SU-DHL-6 (cell line): ENCODE measurements around the gene ZMIZ1.

ENCODE experiments used
- H2AFZ ChIP-seq: fragments of 200-600 bp; sonication (generic); 2 replicates; pipeline ENCODE4 v1.6.1; 2014; ENCODE audit warnings: low read depth, mild to moderate bottlenecking, moderate library complexity, mixed read lengths, antibody characterized with exemption, low read length; ENCODE audit not compliant: severe bottlenecking
- H3F3A ChIP-seq: fragments of 200-600 bp; shearing (Covaris generic); 2 replicates; pipeline ENCODE4 v1.6.0; 2016; ENCODE audit warnings: antibody characterized with exemption, mild to moderate bottlenecking; ENCODE audit not compliant: insufficient read depth
- H3K27ac ChIP-seq: fragments of 200-600 bp; sonication (generic); 2 replicates; pipeline ENCODE4 v1.5.1; 2016; ENCODE audit warnings: low read depth, mild to moderate bottlenecking, low read length, moderate library complexity, mixed read lengths
- H3K27me3 ChIP-seq: fragments of 200-600 bp; sonication (generic), shearing (Covaris generic); 2 replicates; pipeline ENCODE4 v1.6.0; 2014; ENCODE audit warnings: mild to moderate bottlenecking, low read length
- H3K36me3 ChIP-seq: fragments of 200-600 bp; sonication (generic); 2 replicates; pipeline ENCODE4 v1.6.1; 2014; ENCODE audit warnings: mild to moderate bottlenecking, low read length, mixed read lengths
- H3K4me2 ChIP-seq: fragments of 300-600, 200-600 bp; shearing (Covaris generic), sonication (generic); 2 replicates; pipeline ENCODE4 v1.6.0; 2014; ENCODE audit warnings: low read length, low read depth, mild to moderate bottlenecking; ENCODE audit not compliant: poor library complexity, severe bottlenecking
- H3K4me3 ChIP-seq: fragments of 200-600 bp; sonication (generic); 2 replicates; pipeline ENCODE4 v1.5.1; 2014; ENCODE audit warnings: antibody characterized with exemption, low read length, mild to moderate bottlenecking, mixed read lengths; ENCODE audit not compliant: insufficient read depth, poor library complexity, severe bottlenecking
- H3K79me2 ChIP-seq: fragments of 200-600 bp; sonication (generic); 2 replicates; pipeline ENCODE4 v1.6.1; 2014; ENCODE audit warnings: mild to moderate bottlenecking, low read length, moderate library complexity; ENCODE audit not compliant: insufficient read depth
- H3K9ac ChIP-seq: fragments of 200-600 bp; sonication (generic); 2 replicates; pipeline ENCODE4 v1.7.0; 2014; ENCODE audit warnings: mild to moderate bottlenecking, low read length
- H3K9me2 ChIP-seq: fragments of 200-600 bp; sonication (generic); replicated peaks from 2 replicates; pipeline ENCODE4 v1.6.1; 2014; ENCODE audit warnings: low read length; ENCODE audit not compliant: insufficient read depth
- H3K9me3 ChIP-seq: fragments of 200-600 bp; sonication (generic); 2 replicates; pipeline ENCODE4 v1.6.1; 2014; ENCODE audit warnings: low read length, mixed read lengths; ENCODE audit not compliant: insufficient read depth
- H4K20me1 ChIP-seq: fragments of 200-600 bp; sonication (generic); 2 replicates; pipeline ENCODE4 v1.6.1; 2014; ENCODE audit warnings: low read depth, mild to moderate bottlenecking, antibody characterized with exemption, low read length, moderate library complexity, mixed read lengths
- CTCF ChIP-seq: fragments of 200-600 bp; sonication (generic); IDR thresholded peaks from one replicate; pipeline ENCODE4 v1.5.1; 2017; ENCODE audit warnings: antibody characterized with exemption, mild to moderate bottlenecking, low read length, moderate library complexity; ENCODE audit not compliant: insufficient read depth, poor library complexity, severe bottlenecking
- EZH2phosphoT487 ChIP-seq: fragments of 200-600 bp; sonication (generic), shearing (Covaris generic); conservative IDR thresholded peaks from 2 replicates; pipeline ENCODE4 v1.6.1; 2018; ENCODE audit warnings: mild to moderate bottlenecking, antibody characterized with exemption, low read length, moderate library complexity, mixed read lengths

The ZMIZ1 gene

GRCh38 chr10:79196470-79197461, 128.0 kb downstream of the ZMIZ1 start:
- Histone ChIP-seq H3K9me2 (no peaks in the 10 kb centered on the region), H3K4me3 (no peak overlapping the region), H3K79me2 (no peaks in the 10 kb centered on the region), H3K9ac (no peak overlapping the region), H2AFZ (no peak overlapping the region), H3K4me2 (no peak overlapping the region), H3K36me3 (no peaks in the 10 kb centered on the region), H4K20me1 (no peaks in the 10 kb centered on the region), H3K9me3 (no peaks in the 10 kb centered on the region), H3K27me3 (no peaks in the 10 kb centered on the region), H3F3A (no peaks in the 10 kb centered on the region), H3K27ac (no peak overlapping the region)
- TF ChIP-seq CTCF (peak; percentile 80), EZH2phosphoT487 (no peak)

DNA sequence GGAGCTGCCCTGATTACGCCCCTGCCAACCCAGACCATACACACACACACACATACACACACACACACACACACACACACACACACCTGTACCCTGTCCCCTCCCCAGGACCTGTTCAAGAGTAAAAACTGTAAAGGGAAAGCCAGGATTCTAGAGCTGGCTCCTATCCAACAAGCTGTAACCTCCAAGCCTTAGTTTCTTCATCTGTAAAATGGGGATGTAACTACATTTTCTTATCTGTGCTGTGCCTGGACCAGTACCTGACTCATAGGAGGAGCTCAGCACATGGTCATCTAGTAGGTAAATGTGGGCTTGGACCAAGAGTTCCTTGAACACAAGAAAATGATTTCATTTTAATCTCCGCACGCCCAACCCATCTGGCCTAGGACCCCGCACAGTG, 128.8 kb downstream of the ZMIZ1 start:
- H3F3A ChIP-seq: no peaks in the 10 kb centered on the region

DNA sequence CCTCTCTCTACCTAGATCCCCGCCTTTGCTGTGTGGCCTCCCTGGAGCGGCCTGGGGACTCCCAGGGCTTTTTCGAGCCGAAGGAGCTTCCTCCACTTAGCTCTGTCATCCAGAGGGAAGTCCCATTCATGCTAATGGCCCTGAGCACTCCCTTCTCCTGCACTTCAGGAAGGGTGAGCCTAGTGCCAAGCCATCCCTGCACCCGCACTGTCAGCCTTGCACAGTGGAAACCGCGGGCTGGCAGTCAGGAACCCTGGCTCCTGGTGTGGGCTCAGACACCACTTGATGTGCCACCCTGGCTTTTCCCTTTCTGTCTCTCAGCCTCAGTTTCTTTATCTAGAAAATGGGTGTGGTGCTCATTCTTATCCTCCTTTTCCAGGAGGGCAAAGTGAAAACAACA, 131.6 kb downstream of the ZMIZ1 start:
- no peaks in the 10 kb centered on the region for H3K36me3 ChIP-seq
- H3K9ac ChIP-seq: no peak overlapping the region
- TF ChIP-seq CTCF: no peak
- TF ChIP-seq EZH2phosphoT487: no peak
- H3K27ac ChIP-seq: no peak overlapping the region
- no peaks in the 10 kb centered on the region for H4K20me1 ChIP-seq
- no peak overlapping the region for H2AFZ ChIP-seq
- H3K9me3 ChIP-seq: no peaks in the 10 kb centered on the region
- no peaks in the 10 kb centered on the region for H3K9me2 ChIP-seq
- no peaks in the 10 kb centered on the region for H3K79me2 ChIP-seq
- no peak overlapping the region for H3K4me2 ChIP-seq
- no peak overlapping the region for H3K4me3 ChIP-seq
- no peaks in the 10 kb centered on the region for H3K27me3 ChIP-seq
- H3F3A ChIP-seq: no peaks in the 10 kb centered on the region

More for the DNA sequence above, 128.8 kb downstream of the ZMIZ1 start:
- H2AFZ ChIP-seq: no peak overlapping the region
- H3K9me3 ChIP-seq: no peaks in the 10 kb centered on the region
- TF ChIP-seq EZH2phosphoT487 (no peak), CTCF (no peak)
- H3K4me3 ChIP-seq: no peak overlapping the region
- no peak overlapping the region for H3K4me2 ChIP-seq
- H3K9me2 ChIP-seq: no peaks in the 10 kb centered on the region
- H3K27me3 ChIP-seq: no peaks in the 10 kb centered on the region
- H3K79me2 ChIP-seq: no peaks in the 10 kb centered on the region
- no peaks in the 10 kb centered on the region for H3K36me3 ChIP-seq
- no peaks in the 10 kb centered on the region for H4K20me1 ChIP-seq
- H3K27ac ChIP-seq: no peak overlapping the region
- H3K9ac ChIP-seq: no peak overlapping the region
